ENCODE results near the gene GANAB.

- TF ChIP-seq ZNF224 (CRISPR knock-in tag; IDR thresholded peaks at IDR 0.05) (no peak), REST (IDR thresholded peaks at IDR 0.05; ENCODE audit: borderline replicate concordance in 1 of 2, low read depth in 1 of 2, low read length in 2 of 2) (no peak), CTCF (CRISPR knock-in tag; IDR thresholded peaks at IDR 0.05) (0 out of 2 replicates have a peak, but pooled peaks have one; percentile 17), POLR2A (IDR thresholded peaks at IDR 0.05; ENCODE audit: insufficient read depth in 1 of 2, low read depth in 2 of 2, low read length in 2 of 2) (no peak; a peak in 1 of 4 replicates), ZBTB2 (CRISPR knock-in tag; IDR thresholded peaks at IDR 0.05; ENCODE audit: low read depth) (no peak), NR1H2 (CRISPR knock-in tag; IDR thresholded peaks at IDR 0.05; ENCODE audit: borderline replicate concordance, low read depth) (no peak), RELA (CRISPR knock-in tag; IDR thresholded peaks at IDR 0.05) (no peak), ZBTB21 (CRISPR knock-in tag; IDR thresholded peaks at IDR 0.05) (no peak)
Observed at GRCh38 chr11:62592146-62592815, 54.1 kb downstream of the GANAB start.
